CD4-positive, alpha-beta T cell treated with Interferon alpha-2 for 1 hour (primary cell): ENCODE results near the gene METTL5.
A peak's percentile ranks its signal among the peaks of the same experiment; 100 is the strongest.

ENCODE experiments used
- DNase-seq, 2 donors: peaks; one replicate each; pipeline ENCODE4 v3.0.0-alpha.2; 2020 to 2022

METTL5 gene

DNA sequence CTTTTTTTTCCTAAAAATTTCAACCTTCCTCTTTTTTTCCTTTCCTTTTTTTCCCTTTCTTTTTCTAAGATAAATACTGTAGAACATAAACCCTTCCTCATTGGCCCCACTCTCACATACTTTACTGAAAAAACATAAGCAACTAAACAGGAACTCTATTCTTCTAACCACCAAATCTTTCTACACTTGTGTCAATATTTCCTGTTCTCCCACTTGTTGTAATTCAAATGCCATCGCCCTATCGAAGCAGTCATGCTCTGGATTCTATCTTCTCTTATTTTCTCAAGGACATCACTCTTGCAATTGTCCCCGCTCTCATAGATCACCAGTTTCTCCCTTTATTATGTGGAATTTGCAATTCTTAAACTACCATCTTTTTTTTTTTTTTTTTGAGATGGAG lies 46.3 kb downstream of the METTL5 start:
- DNase-seq = no peak

DNA sequence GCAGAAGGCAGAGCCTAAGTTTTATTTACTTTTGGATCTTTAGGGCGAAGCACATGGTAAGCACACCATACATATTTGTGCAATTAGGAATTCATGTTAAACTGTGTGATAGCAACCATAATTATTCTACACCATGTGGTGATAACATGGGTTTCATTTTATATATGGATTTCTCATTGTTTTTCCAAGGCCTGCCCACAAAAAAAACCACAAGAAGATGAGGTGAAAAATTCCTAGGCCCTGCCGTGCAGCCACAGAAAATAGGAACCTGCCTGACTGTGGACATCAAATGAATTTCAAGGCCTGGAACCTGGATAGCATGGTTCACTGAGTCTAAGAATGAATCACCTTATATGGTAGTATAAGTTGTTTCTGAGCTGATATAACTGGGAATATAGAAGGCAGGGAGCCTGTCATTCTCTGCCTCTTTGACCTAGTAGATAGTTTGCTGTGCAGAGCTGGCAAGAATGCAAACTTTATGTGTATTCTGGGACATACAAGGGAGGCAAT lies 48.4 kb downstream of the METTL5 start:
- no peak for DNase-seq

DNA sequence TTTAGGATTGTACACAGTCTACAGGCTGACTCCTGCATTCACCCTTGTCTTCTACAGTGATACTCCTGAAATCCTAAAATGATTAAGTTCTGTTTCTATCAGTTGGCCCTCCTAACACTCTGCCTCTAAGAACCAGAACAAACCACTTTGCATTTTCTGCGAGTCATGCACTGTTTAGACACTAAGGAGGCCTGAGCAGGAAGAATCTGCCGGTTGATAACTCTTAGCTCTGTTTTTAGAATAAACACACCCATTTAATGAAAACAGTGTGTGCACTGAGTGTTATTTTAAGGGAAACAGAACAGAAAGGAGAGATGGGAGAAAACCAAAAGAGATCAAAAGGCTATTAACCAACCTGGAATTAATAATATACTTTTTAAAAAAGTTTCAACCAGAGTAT lies 48.9 kb downstream of the METTL5 start:
- DNase-seq = no peak

DNA sequence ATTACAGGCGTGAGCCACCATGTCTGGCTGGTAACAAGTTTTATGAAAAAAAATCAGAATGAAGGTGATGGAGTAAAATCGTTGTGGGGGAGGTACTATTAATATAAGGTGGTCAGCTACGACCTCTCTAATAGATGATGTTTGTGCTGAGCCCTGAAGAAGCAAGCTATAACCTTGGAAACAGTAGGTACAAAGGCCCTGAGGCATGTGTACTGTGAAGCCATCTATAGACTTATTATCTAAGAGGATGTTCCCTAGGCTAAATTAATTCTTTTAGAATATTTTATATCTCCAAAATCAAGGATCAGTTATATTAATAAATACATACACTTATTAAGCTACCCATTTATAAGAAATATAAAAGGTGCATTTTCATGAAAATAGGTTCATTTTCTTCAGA lies 49.4 kb downstream of the METTL5 start:
- no peak for DNase-seq

DNA sequence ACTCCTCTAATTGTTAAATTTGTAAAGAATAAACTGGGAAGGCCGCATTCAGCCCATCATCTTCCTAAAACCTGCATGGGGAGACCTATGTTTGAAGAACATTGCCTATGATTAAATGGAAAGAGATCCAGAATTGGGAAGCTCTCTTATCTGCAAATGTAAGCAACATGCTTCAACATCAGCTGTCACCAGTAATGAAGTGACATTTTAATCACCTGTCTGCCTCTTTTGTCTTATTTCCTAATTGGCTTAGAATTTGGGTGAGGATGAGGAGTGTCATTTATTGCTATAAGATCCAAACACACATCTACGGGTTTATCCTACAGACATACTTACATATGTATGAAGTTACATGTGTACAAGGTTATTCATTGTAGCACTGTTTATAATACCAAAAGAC lies 52.1 kb downstream of the METTL5 start:
- no peak for DNase-seq

DNA sequence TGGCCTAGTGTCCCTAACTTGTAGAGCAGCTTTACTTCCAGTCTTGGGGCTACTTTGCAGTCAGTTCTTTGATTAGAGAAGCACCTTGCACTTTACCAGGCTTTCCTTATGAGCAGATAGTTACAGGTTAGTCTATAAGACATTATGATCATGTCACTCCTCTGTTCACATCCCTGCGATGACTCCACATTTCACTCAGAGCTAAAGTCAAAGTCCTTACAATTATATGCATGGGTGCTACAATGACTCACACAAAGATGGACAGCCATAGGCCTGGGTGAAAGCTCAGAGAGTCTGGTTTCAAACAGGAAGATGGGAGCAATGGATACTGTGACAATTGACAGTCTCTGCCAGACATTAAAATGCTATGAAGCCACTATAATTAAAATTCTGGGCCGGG lies 53.1 kb downstream of the METTL5 start:
- DNase-seq = no peak

DNA sequence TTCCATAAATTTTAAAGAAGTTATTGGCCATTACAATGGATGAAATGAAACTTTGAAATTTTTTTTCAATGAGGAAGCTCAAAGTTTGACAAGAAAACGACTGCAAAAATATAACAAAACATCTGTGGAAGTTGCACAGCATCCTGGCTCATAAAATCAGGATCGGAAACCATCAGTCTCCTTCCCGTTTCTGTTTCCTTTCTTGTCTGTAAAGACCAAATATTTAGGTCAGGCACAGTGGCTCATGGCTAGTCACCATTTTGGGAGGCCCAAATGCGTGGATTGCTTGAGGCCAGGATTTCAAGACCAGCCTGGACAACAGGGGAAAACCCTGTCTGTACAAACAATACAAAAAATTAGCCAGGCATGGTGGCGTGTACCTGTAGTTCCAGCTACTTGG lies 53.7 kb downstream of the METTL5 start:
- DNase-seq = no peak

DNA sequence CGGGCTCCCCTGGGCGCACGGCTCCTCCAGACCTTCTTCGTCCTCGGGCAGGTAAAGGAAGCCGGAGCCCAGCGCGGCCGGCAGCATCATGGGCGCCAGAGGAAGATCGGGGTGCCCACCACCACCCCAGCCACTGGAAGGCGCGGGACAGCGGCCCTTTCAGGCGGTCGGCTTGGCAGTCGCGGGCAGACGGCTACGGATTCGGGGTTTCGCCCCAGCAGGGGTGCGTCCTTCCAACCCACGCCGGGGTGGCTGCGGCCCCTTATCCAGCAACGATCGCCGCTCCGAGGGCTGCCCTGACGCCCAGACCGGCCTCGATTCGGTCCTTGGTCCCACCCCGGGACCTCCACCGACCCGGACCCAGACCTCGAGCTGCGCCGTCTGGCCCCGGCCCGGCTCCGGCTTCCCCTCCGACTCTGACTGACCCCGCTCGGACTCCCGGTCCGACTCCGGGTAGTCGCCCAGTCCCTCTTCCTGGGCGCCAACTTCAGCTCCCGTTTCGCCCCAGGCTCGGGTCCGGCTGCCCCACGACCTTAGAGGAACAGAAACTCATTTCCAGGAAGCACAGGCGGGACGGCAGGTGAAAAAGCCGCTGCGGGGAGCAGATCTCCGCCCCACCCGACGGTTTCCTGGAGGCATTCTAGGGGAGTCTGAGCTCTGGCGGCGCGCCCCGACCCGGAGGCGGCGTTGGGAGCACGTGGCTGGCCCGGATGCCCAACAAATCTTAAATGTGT lies 56.3 kb downstream of the METTL5 start:
- peak; percentile 44 to 66 for DNase-seq

DNA sequence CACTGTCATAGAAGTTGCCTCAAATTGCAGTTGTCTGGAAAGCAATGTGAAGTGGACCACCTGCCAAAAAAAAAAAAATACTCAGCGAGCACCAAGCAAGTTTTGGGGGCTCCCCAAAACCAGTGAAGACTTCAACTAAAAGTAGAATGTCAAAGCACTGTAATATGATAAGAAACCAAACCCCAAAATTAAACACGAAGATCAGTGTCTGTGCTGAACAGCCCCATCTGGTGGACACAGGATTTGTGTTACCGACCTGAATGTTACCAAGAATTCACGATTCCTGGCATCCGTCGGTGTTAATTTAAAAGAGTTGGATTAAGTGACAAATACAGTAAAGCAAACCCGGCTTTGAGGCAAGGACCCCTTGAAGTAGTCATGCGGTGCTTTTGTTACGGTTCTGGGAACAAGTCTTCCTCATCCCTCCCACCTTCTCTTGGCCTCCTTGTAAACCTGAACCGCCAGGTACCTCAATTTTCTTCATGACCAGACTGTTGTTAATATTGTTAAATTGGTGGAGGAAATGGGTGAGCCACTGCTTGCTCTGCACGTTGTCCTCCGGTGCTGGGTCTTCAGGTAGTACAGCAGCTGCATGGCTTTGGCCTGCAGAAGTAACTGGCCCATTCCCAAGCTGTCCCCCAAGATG lies 57.3 kb downstream of the METTL5 start:
- peak; percentile 53 to 75 for DNase-seq

DNA sequence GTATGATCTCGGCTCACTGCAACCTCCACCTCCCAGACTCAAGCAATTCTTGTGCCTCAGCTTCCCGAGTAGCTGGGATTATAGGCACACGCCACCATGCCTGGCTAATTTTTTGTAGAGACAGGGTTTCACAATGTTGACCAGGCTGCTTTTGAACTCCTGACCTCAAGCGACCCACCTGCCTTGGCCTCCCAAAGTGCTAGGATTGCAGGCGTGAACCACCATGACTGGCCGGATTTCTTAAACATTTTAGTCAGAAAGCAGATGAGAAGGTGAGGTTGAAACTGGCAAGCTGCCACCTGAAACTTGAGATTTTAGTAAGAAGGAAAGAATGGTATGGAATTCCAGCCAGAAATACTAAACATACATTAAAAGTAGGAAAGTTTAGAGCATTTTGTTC lies 59.2 kb downstream of the METTL5 start:
- DNase-seq = no peak

DNA sequence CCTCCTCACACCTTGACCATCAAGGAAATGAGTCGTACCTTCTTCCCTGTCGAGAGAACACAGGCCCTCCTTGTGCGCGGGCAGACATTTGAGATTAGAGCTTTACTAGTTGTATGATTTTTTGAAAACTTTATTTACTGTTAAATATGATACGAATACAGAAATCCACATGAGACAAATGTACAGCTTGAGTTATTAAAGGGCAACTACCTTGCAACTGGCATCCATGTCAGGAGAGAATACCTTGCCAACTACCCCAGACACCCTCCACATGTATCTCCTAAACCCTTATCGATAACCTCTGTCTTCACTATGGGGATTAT lies 62.8 kb downstream of the METTL5 start:
- DNase-seq = no peak
